Articular chondrocyte of knee joint (primary cell): ENCODE results near the gene LZTS3. TPM values are rescaled to one million over a fixed set of nuclear protein-coding genes. Genes with fewer than 3 reads are reported as not detected.

ENCODE experiments used
- total RNA-seq: library from RNA; depleted of rRNA; stranded (reverse); fragments of >200 nt; gene quantifications from 2 replicates; pipeline ENCODE4 v1.2.3, GENCODE V29; 2012

Gene LZTS3
- 1.7 and 2.9 TPM in 2 replicates for total RNA-seq

DNA sequence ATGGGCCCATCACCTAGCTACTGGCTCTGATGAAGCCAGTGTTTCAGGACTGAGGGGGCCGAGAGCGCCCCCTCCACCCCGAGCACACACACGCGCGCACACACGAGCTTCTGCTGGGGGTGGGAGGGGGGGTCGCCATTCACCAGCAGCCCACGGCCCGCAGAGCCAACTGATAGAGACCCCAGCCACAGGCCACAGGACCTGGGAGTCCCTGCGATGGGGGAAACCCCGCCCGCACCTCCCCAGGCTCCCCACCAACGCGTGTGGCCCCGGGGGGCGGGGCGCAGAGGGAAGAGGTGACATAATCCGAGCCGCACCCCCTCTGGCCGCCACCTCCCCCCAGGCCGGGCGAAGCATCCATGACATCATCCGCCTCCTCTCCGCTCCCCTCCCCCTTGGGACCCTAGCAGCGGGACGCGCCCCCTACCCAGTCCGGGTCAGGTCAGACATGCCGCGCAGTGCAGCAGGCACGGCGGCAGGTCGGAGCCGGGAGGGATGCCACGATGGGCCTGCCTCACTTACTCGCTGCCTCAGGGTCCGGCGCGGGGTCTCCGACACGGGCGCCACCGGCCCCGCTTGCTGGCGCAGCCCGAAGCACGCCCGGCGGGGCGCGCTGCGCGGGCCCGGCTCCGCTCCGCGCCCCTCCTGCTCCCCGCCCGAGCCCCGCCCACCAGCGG, at the start of gene LZTS3:
Gene LZTS3, minus strand, starts transcription at position 617 of the 677 bp plus-strand sequence. CDS start 6,386 bp downstream, outside the sequence.

GRCh38 chr20:3209257-3209945, 36.1 kb upstream of the LZTS3 start, which contains the start of gene ITPA:
Gene ITPA, plus strand, starts transcription at chr20:3209498. Its CDS starts 54 bp downstream, at chr20:3209552.

GRCh38 chr20:3204124-3204794, 30.9 kb upstream of the LZTS3 start, which contains the start of gene DDRGK1:
Gene DDRGK1, minus strand, starts transcription at chr20:3204682. Its CDS starts 55 bp downstream, at chr20:3204627.

Other genes with a start within 250 kb of the LZTS3 start
- gene GNRH2, start 129.9 kb downstream of the LZTS3 start, total RNA-seq: 0.22 TPM in 1 of 2 replicates, not detected in the other
- 15.8 and 24.3 TPM in 2 replicates for gene MRPS26, start 127.5 kb downstream of the LZTS3 start, total RNA-seq
- gene OXT, start 101.9 kb downstream of the LZTS3 start, total RNA-seq: not detected in 2 replicates
- not detected in 2 replicates for gene AVP, start 88.8 kb downstream of the LZTS3 start, total RNA-seq
- gene FASTKD5, start 13.7 kb downstream of the LZTS3 start, total RNA-seq: 12.8 and 19.0 TPM in 2 replicates
- 3.5 and 4.0 TPM in 2 replicates for gene UBOX5, start 13.7 kb downstream of the LZTS3 start, total RNA-seq
- 28.1 and 28.5 TPM in 2 replicates for gene DDRGK1, start 31.1 kb upstream of the LZTS3 start, total RNA-seq
- gene ITPA, start 35.9 kb upstream of the LZTS3 start, total RNA-seq: 19.8 and 26.9 TPM in 2 replicates
- gene SLC4A11, start 65.6 kb upstream of the LZTS3 start, total RNA-seq: 0.54 and 1.2 TPM in 2 replicates
- gene DNAAF9, start 234.1 kb upstream of the LZTS3 start, total RNA-seq: 10.8 and 13.5 TPM in 2 replicates